GM19452 (cell line): ENCODE data around the gene MGAT5B.
"Not testable (repeated sequence)": the region's sequence is repeated elsewhere in the genome, so short reads cannot be mapped to it uniquely, and the experiment has no call there.

Source experiments
- ATAC-seq: cut with Tn5 transposase; IDR thresholded peaks from one replicate; pipeline ENCODE4 v1.9.1; 2021; ENCODE audit not compliant: unreplicated experiment

The MGAT5B gene

DNA sequence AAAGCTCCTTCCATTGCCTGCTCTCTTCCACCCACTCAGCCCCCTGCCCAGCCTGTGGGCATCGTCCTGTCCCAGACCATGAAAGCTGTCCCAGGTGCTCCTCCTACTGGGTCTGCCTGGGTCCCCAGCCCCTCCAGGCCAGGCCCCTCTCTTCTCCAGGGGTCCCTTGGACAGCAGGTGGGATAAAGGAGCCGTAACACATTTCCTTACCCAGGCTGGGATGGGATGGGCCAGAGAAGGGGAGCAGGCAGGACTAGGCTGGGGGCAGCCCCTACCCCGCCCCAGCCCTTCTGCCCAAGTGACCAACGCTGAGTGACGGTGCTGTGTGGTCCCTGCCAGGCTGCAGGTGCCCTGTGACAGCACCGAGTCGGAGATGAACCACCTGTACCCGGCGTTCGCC, 80.1 kb downstream of the MGAT5B start:
- no peak for ATAC-seq

- ATAC-seq: no peak
Observed at GRCh38 chr17:76948726-76949342, 80.6 kb downstream of the MGAT5B start.

DNA sequence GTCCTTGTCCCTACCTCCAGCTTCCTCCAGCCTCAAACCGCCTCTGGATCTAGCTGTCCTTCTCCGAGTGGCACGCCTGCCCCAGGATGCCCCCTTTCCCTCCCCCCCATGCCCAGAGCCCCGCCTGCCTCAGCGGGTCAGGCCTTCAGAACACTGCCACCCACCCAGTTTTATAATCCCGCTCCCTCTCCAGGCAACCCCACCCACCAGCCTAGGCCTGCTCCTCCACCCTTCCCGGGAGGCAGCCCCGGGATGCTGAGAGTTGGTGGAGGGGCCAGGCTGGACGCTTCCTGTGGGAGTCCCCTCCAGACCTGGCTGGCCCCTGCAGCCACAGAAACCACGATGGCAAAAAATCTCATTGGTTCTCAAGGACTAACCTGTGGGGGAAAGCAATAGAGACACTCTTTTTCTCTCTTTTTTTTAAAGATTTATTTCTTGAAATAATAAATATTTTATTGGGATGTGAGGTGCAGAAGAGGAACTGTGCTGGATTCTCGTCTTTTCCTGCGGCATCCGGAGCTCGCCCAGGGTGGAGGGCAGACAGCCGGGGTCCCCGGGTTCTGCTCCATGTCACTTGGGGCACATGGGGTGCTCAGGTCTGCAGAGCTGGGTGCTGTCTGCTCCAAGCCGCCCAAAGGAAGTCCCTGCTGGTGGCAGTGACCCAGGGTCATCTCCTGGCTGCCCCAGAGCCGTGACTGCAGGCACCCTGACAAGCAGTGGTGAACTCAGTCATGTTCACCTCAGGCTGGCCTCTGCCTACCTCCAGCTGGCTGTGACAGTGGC, 81.9 kb downstream of the MGAT5B start:
- ATAC-seq: no peak

DNA sequence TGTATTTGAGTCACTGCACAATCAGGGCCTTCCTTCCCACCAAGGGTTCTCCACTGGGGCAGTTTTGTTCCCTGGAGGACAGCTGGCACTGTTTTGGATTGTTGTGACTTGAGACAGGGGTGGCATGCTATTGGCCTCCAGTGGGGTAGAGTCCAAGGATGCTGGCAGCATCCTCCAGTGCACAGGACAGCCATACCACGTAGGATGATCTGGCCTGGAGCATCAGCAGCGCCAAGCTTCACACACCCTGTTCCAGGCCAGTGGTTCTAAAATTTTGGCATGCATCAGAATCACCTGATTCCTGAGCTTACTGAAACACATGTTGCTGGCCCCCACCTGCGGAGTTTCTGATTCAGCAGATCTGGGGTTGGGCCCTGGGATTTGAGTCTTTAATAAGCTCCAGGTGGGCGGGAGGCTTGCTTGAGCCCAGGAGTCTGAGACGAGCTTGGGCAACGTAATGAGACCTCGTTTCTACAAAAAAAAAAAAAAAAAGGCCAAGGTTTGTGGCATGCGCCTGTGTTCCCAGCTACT, 83.2 kb downstream of the MGAT5B start:
- ATAC-seq: no peak

GRCh38 chr17:76952402-76952801, 84.2 kb downstream of the MGAT5B start:
- no peak for ATAC-seq

GRCh38 chr17:76953066-76953465, 84.9 kb downstream of the MGAT5B start:
- no peak for ATAC-seq

DNA sequence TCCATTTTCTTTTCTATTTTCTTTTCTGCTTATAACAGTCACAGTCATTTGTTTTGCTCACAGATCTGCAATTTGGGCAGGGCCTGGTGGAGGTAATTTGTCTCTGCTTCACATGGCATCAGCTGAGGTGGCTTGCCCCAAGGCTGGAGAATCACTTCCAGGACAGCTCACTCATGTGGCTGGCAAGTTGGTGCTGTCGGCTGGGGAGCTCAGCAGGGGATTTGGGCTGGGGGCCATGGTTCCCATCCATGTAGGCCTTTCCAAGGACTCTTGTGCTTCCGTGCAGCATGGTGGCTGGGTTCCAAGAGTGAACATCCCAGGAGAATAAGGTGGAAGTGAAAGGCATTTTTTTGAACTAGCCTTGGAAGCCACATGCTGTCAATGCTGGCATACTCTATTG, 85.7 kb downstream of the MGAT5B start:
- no peak for ATAC-seq

- no peak for ATAC-seq
Observed at GRCh38 chr17:76955191-76955590, 87.0 kb downstream of the MGAT5B start.

DNA sequence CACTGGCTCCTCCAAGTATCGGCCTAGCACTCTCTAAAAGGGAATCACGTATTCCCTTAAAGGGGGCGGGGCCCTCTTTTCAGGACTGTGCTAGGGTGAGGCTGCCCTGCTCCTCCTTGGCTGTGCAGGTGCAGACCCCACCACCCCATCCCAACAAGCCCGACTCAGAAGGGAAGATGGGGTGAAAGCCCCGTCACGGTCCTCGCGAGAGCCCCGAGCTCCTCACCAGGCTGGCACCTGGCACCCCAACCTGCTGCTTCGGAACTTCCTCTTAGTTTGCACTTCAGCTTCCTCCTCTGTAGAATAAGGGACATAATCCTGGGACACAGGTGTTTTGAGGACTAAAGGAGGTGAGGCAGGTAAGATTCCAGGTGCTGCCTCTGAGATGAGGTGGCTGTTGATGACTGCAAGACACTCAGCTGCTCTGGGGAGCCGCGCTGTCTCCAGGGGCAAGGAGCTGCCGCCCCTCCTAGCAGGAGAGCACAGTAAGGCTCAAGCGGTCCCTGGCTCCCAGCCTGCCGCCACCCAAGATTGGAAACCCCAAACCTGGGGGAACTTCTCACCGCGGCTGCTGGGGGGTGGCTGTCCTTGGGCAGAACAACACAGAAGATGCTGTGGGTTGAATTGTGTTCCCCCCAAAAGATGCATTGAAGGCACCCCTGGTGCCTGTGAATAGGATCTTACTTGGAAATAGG, 88.8 kb downstream of the MGAT5B start:
- no peak for ATAC-seq

- ATAC-seq: no peak
Observed at GRCh38 chr17:76957678-76958464, 89.7 kb downstream of the MGAT5B start.

GRCh38 chr17:76958974-76959373, 90.8 kb downstream of the MGAT5B start:
- ATAC-seq: no peak

DNA sequence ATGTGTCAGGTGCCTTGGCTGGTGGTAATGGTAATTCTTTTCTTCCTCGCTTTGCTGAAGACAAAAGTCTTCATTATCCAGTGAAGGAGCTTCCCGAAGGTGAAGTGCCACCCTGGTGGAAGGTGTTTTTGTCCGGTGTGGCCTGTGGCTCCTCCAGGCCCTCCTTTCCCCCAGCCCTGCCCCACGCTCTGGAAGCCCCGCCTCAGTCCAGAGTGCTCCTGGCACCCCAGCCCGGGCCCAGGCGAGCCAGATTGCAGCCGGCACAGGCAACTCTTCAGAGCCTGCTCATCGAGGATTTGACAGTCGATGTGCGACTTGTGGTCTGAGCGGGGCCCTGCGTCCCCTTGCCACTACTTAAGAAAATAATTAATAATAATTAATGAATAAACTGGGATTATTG, 93.7 kb downstream of the MGAT5B start:
- ATAC-seq: no peak

DNA sequence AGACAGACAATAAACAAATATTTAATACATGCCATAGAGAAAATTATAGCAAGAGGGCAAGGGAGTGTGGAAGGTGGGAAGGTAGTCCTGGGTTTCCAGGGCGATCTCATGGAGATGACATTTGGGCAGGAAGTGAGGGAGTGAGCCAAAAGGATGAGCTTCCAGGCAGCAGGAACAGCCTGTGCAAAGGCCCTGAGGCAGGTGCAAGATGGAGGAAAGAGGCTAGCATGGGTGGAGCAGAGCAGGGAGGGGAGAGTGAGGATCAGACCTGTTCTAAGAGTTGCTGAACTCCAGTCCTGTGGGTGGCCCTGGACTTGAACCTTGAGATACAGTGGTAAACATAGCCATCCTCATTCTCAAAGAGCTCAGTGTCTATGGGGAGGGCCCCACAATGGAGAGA, 94.7 kb downstream of the MGAT5B start:
- no peak for ATAC-seq

- no peak for ATAC-seq
Observed at GRCh38 chr17:76966016-76966415, 97.8 kb downstream of the MGAT5B start.

DNA sequence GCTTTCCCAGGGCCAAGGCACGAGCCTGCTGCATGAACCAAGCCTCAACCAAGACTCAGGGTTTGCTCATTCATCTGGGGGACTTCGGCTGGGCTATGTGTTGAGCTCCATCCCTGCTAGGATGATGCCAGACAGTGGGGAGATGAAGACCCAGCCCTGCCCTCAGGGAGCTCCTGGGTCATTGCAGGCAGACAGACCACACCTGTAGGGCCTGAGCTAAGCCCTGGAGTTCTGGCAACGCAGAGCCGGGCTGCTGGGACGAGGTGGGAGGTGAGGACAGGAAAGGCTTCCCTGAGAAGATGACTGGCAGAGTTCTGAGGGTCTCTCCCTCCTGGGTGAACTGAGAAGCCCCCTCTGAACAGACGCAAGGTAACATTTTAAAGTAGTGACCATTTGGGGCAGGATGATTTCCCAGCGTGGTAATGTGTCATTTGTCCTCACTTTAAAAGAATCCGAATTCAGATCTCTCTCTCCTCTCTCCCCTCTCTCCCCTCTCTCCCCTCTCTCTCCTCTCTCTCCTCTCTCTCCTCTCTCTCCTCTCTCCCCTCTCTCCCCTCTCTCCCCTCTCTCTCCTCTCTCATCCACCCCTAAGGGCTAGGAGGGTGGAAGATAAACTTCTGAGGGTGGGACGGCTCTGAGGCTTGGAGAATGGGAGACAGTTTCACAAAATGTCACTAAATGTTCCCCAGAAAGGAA, 98.4 kb downstream of the MGAT5B start:
- no peak for ATAC-seq

- no peak for ATAC-seq
Observed at GRCh38 chr17:76967762-76968161, 99.6 kb downstream of the MGAT5B start.

DNA sequence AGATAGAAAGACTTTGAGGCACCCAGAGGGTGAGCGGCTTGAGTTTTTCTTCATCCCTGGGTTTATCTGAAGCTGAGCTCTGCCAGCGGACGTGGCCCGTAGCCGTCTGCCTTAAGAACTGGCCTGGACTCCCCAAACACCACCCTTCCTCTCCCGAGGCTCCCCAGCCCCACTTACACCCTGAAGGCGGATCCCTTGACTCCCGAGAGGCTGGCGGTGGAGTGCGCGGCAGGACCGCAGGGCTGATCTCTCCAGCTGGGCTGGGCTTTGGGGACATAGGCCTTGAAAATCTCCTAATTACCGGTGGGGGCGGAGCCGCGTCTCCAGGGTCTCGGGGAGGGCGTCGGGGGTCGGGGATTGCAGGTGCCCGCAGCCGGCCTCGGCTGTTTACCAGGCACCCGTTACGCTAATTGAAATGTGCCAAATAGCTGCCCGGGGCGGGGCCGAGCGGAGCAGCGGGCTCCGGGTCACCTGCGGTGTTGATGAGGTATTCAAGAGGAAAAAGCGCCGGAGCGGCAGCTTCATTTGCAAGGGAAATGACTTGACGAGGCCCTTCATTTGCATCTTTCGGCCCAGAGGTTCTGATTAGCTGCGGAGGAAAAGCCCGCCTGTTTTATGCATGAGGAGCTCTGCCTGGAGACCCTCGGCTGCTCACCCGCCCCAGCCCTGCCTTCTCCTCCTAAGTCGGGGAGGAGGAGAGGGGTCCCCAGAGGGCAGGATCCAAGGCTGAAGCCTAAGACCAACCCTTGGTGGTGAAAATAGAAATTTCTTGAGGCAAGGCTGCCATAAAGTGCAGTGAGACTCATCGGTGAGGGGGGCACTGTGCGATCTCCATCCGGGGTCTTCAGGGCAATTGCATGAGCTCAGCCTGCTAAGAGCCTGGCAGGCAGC, 100.7 kb downstream of the MGAT5B start:
- ATAC-seq: no peak

DNA sequence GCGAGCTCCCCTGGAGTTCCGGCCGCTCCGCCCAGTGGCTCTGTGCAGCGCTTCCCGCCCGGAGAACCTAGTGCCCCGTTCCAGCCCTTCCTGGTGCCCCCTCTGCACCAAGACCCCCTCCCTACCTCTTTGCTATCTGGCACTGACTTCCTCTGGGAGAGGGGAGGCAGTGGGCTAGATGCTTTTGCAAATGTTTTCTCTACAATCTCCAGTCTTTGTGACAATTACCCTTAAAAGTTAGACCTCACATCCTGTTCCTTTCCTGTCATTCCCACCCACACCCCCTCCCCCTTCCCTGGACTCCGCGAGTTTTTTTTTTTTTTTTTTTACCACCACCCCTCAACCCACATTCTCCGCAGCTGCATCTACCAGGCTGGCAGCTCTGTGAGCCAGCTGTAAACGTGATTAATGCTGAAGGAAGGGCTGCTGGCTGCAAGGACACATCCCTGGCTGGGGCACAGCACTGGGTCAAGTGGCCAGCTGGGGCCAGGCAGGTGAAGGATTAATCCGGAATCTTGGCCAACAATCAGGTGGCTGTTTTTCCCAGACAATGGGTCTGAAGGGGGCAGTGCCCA, 101.5 kb downstream of the MGAT5B start:
- no peak for ATAC-seq

- not testable (repeated sequence) for ATAC-seq
Observed at GRCh38 chr17:76970228-76970627, 102.0 kb downstream of the MGAT5B start.
